GM23248 (cell line): Measurements from ENCODE around the gene GAS2.

ENCODE experiments used
- EZH2 ChIP-seq: fragments of 200-600 bp; sonication (generic); IDR thresholded peaks from 2 replicates; pipeline ENCODE4 v1.6.1; 2018; ENCODE audit warnings: antibody characterized with exemption, mild to moderate bottlenecking; ENCODE audit not compliant: insufficient read depth, poor library complexity, severe bottlenecking
- EZH2phosphoT487 ChIP-seq: fragments of 200-600 bp; sonication (generic); IDR thresholded peaks from 2 replicates; pipeline ENCODE4 v1.6.1; 2018; ENCODE audit warnings: antibody characterized with exemption, moderate library complexity, mild to moderate bottlenecking, low read depth; ENCODE audit not compliant: insufficient read depth

GRCh38 chr11:22761066-22761465 lies 94.7 kb downstream of the GAS2 start:
- TF ChIP-seq EZH2phosphoT487 (no peak), EZH2 (no peak)
